RWPE2 (cell line): Measurements from ENCODE around the gene KRT17.

Source experiments
- ATAC-seq: fragments of 200-7000 bp; cut with Tn5 transposase; 3 replicates; pipeline ENCODE4 v1.9.1; 2021; ENCODE audit warnings: low read depth
- DNase-seq: peaks from one replicate; pipeline ENCODE4 v3.0.0-alpha.2; 2020; ENCODE audit warnings: low spot score
- H3K27ac ChIP-seq: fragments of 450-650 bp; 2 replicates; pipeline ENCODE4 v1.5.1; 2017; ENCODE audit warnings: mild to moderate bottlenecking; ENCODE audit not compliant: poor library complexity, severe bottlenecking
- H3K27me3 ChIP-seq: fragments of 250-450 bp; sonication (Bioruptor Pico); 2 replicates; pipeline ENCODE4 v1.5.1; 2021; ENCODE audit warnings: mild to moderate bottlenecking, moderate library complexity; ENCODE audit not compliant: insufficient read depth, poor library complexity, severe bottlenecking
- H3K36me3 ChIP-seq: fragments of 250-450 bp; sonication (Bioruptor Pico); 2 replicates; pipeline ENCODE4 v1.5.1; 2020; ENCODE audit warnings: low read depth, mild to moderate bottlenecking, moderate library complexity
- H3K4me1 ChIP-seq: fragments of 250-450 bp; sonication (Bioruptor Pico); 2 replicates; pipeline ENCODE4 v1.5.1; 2021; ENCODE audit warnings: mild to moderate bottlenecking, moderate library complexity; ENCODE audit not compliant: insufficient read depth, poor library complexity, severe bottlenecking
- H3K4me3 ChIP-seq: fragments of 250-450 bp; sonication (Bioruptor Pico); 2 replicates; pipeline ENCODE4 v1.5.1; 2021; ENCODE audit warnings: mild to moderate bottlenecking, moderate library complexity; ENCODE audit not compliant: severe bottlenecking
- H3K9me3 ChIP-seq: fragments of 250-450 bp; sonication (Bioruptor Pico); 2 replicates; pipeline ENCODE4 v1.5.1; 2021; ENCODE audit warnings: mild to moderate bottlenecking, moderate library complexity; ENCODE audit not compliant: severe bottlenecking
- CTCF ChIP-seq: fragments of 450-650 bp; IDR thresholded peaks from one replicate; pipeline ENCODE4 v1.5.1; 2017; ENCODE audit warnings: mild to moderate bottlenecking, moderate library complexity; ENCODE audit not compliant: poor library complexity, severe bottlenecking

KRT17 gene

GRCh38 chr17:41602524-41602923 is 21.9 kb downstream of the KRT17 start:
- Histone ChIP-seq H3K27ac (no peak overlapping the region), H3K27me3 (no peaks in the 10 kb centered on the region), H3K36me3 (no peaks in the 10 kb centered on the region), H3K9me3 (no peaks in the 10 kb centered on the region), H3K4me1 (no peaks in the 10 kb centered on the region), H3K4me3 (no peak overlapping the region)
- ATAC-seq (no peak), DNase-seq (no peak)
- TF ChIP-seq CTCF, result no peak

- Histone ChIP-seq H3K27me3 (no peaks in the 10 kb centered on the region), H3K4me1 (no peaks in the 10 kb centered on the region), H3K27ac (no peak overlapping the region), H3K36me3 (no peaks in the 10 kb centered on the region), H3K9me3 (no peaks in the 10 kb centered on the region), H3K4me3 (no peak overlapping the region)
- DNase-seq, result no peak
- no peak for ATAC-seq
- no peak for TF ChIP-seq CTCF
These were observed 24.1 kb downstream of the KRT17 start for GRCh38 chr17:41600318-41600717.

- no peak for DNase-seq
- TF ChIP-seq CTCF, result no peak
- peak; percentile 27; the same call in 1 of the 3 replicates for ATAC-seq
- H3K4me3 ChIP-seq, result no peak overlapping the region
- no peaks in the 10 kb centered on the region for H3K4me1 ChIP-seq
- no peaks in the 10 kb centered on the region for H3K36me3 ChIP-seq
- H3K9me3 ChIP-seq, result no peaks in the 10 kb centered on the region
- H3K27me3 ChIP-seq, result no peaks in the 10 kb centered on the region
- no peak overlapping the region for H3K27ac ChIP-seq
These were observed 24.7 kb downstream of the KRT17 start for GRCh38 chr17:41599680-41600079.

- TF ChIP-seq CTCF, result no peak
- DNase-seq (no peak), ATAC-seq (no peak)
- Histone ChIP-seq H3K4me1 (no peaks in the 10 kb centered on the region), H3K27ac (no peak overlapping the region), H3K36me3 (no peaks in the 10 kb centered on the region), H3K9me3 (no peaks in the 10 kb centered on the region), H3K4me3 (no peak overlapping the region), H3K27me3 (no peaks in the 10 kb centered on the region)
These were observed 28.8 kb downstream of the KRT17 start for GRCh38 chr17:41595585-41595984.

- H3K4me1 ChIP-seq, result no peaks in the 10 kb centered on the region
- TF ChIP-seq CTCF, result no peak
- ATAC-seq, result no peak
- no peaks in the 10 kb centered on the region for H3K27me3 ChIP-seq
- H3K4me3 ChIP-seq, result no peak overlapping the region
- H3K36me3 ChIP-seq, result no peaks in the 10 kb centered on the region
- no peaks in the 10 kb centered on the region for H3K9me3 ChIP-seq
- no peak overlapping the region for H3K27ac ChIP-seq
- no peak for DNase-seq
These were observed 29.9 kb downstream of the KRT17 start for GRCh38 chr17:41594363-41594915.
